HG03280 (cell line): ENCODE results near the gene CCDC91.
"Not testable (repeated sequence)": the region's sequence is repeated elsewhere in the genome, so short reads cannot be mapped to it uniquely, and the experiment has no call there.

Source experiments
- ATAC-seq: cut with Tn5 transposase; IDR thresholded peaks from one replicate; pipeline ENCODE4 v1.9.1; 2021; ENCODE audit warnings: mild to moderate bottlenecking, moderate library complexity; ENCODE audit not compliant: unreplicated experiment

The CCDC91 gene

DNA sequence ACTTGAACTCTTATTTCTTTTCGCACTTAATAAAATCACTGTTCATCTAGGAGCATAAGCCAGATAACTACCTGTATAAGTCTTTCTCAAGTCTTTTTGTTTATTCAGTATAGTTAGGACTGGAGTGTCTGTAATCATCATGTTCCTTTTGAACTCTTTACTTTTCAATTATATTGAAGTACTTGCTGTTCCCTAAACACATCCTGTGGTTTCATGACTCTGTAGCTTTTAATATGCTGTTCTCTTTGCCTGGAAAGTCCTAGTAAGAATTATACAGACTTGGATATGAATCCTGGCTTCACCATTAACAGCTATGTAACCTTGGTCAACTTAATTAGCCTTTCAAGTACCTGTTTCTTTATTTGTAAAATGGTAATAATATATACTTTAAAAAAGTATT, 88.2 kb downstream of the CCDC91 start:
- ATAC-seq = no peak

DNA sequence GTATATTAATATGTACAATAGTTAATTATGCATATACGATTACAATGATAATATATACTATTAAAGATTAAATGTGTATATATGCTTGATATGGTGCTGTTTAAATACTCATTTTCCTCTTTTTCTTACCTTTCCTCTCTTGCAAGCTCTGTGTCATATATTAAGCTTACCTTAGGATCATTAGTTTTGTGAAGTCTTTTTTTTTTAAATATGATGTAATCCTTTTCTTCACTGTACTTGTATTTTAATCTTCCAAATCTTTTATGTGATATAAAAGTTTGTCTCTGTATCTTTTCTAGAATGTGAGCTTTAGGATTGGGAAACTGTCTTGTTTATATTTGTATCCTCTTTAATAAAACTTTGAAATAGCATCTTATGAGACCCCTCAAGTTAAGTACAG, 88.7 kb downstream of the CCDC91 start:
- ATAC-seq = no peak

DNA sequence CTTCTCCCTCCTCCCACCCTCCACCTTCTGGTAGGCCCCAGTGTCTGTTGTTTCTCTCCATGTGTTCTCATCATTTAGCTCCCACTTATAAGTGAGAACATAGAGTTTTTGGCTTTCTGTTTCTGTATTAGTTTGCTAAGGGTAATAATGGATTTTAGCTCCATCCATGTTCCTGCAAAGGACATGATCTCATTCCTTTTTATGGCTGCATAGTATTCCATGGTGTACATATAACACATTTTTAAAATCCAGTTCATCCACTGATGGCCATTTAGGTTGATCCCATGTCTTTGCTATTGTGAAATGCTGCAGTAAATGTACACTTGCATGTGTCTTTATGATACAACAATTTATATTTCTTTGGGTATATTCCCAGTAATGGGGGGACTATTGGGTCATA, 96.1 kb downstream of the CCDC91 start:
- no peak for ATAC-seq

DNA sequence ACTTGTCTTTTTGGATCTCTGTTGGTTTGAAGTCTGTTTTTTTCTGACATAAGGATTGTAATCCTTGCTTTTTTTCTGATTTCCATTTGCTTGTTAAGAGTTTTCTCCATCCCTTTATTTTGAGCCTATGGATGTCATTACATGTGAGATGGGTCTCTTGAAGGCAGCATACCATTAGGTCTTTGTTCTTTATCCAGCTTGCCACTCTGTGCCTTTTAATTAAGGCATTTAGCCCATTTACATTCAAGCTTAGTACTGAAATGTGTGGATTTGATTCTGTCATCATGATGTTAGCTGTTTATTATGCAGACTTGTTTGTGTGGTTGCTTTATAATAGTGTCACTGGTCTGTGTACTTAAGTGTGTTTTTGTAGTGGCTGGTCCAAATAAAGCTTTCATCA, 100.0 kb downstream of the CCDC91 start:
- no peak for ATAC-seq

DNA sequence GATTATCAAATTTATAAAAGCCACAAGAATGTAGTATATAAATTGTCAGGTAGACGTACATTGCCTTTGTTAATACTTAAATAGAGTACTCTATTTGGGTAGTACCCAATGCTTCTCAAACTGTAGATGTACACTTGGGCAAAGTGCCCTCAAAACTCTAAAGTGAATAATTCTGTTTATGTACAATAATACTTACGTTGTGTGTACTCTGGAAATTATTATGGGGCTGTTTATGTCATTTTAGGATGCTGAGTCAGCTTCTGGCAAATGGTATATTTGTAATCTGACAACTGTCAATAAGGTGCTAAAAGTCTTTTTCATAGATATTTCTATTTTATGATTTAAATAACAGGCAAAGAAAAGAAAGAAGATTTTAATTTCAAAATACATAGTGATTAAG, 102.4 kb downstream of the CCDC91 start:
- no peak for ATAC-seq

DNA sequence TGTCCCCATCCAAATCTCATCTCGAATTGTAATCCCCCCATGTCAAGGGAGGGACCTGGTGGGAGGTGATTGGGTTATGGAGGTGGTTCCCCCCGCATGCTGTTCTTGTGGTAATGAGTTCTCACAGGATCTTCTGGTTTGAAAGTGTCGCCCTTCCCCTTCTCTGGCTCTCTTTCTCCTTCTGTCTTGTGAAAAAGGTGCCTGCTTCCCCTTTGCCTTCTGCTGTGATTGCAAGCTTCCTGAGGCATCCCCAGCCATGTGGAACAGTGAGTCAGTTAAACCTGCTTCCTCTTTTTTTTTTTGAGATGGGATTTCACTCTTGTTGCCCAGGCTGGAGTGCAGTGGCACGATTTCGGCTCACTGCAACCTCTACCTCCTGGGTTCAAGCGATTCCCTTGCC, 104.0 kb downstream of the CCDC91 start:
- no peak for ATAC-seq

DNA sequence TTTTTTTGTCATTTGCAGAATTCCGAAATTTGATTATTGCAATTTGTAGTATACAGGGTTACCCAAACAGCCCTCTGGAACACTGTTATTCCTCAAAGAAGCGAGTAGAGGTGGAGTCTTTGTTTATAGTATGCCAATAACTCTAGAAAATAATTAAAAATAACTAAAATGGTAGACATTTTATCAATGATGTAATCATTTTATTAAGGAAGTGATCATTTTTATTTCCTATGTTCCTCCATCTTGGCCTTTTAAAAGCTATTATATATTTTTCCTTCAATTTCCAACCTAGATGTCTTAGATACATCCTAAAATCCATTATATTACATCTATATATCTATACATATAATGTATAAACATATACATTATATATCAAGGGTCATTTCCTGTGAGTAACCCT, 106.0 kb downstream of the CCDC91 start:
- no peak for ATAC-seq

DNA sequence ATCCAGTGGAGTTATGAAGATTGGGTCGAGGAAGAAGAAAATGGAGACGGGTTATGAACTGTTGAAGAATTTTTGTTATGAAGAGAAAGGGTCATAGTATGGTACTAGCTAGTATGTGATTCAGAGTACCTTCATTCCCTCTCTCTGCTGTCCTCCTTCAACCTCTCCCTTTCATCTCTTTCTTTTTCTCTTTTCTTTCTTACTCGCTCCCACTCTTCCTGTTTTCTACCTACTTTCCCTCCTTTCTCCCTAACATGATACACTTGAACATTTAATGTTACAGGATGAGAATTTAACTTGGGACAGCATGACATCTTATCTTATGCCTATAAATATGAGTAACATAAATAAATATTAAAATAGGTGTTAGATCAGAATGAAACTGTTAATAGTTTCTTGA, 112.9 kb downstream of the CCDC91 start:
- no peak for ATAC-seq

DNA sequence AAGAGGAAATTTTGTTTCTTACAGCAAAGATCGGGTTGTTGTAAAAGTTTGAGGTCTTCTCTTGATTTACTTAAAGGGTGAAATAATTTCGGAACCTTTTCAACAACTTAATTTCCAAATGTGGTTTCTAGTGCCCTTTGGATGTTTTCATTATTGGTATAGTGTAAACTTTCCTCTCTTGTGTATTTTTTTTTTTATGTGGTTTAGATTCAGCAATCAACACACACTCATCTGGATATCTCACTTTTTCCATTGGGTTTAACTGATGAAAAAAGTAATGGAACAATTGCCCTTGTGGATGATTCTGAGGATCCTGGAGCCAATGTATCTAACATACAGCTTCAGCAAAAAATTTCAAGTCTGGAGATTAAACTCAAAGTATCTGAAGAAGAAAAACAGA, 116.3 kb downstream of the CCDC91 start:
- no peak for ATAC-seq

DNA sequence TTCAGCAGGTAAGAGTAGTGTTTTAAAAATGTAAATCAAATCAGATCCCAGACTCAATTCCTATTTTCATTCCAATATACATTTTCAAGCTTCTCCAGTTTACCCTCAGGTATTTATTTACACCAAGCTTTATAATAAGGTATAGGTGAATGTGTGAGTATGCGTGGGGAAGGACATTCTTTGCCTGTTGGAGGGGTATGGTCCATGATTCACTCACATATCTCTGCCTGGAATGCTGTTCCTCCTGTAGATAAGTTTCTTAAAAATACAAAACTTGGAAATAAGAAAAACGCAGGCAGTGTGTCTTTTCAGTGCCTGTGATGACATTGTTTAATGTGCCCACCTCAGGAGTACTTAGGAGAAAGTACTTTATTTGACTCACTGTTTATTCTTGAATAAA, 118.6 kb downstream of the CCDC91 start:
- no peak for ATAC-seq

DNA sequence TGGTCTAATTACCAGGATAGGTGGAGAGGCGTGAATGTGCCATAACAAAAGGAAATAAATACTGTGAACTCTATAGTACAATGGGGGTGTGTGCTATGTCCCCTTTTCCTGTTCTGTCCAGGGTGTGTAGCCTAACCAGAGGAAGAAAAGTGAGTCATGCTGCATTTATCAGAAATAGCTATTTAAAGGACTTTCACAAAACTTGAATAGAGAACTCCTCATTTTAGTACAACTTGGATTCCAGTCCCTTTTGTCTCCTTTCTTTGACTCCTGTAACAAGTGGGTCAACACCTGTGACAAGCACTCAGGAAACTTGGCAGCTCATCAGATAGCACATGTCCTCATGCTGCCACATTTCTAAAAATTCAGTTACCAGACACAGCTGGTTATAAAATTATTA, 123.4 kb downstream of the CCDC91 start:
- no peak for ATAC-seq

DNA sequence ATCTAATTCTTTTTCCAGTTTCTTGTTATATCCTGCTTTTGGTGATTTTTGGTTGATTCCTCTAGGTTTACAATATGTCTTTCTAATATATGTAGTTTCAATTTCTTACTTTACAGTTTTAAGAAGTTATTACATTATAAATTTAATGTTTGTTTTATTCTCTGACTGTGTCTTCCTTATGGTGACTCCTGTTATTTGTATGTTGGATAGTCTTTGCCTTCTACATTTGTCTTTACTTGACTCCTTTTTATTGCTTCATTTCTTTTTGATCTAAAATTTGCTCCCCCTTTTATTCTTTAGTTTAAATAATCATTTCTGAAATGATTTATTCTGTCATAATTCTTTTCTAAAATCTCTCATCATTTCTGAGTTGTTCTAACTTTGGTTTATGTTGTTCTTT, 125.8 kb downstream of the CCDC91 start:
- no peak for ATAC-seq

DNA sequence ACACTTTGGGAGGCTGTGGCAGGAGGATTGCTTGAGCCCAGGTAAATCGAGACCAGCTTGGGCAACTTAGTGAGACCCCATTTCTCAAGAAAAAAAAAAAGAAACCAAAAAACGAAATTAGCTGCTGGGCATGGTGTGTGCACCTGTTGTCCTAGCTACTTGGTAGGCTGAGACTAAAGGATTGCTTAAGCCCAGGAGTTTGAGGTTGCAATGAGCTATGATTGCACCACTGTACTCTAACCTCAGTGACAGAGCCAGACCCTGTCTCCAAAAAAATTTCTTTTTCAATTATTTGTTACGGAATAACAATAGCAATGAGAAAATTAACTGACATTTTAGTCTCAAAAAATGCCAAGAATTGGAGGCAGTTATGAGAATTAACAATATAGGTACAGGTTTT, 128.0 kb downstream of the CCDC91 start:
- ATAC-seq = no peak

DNA sequence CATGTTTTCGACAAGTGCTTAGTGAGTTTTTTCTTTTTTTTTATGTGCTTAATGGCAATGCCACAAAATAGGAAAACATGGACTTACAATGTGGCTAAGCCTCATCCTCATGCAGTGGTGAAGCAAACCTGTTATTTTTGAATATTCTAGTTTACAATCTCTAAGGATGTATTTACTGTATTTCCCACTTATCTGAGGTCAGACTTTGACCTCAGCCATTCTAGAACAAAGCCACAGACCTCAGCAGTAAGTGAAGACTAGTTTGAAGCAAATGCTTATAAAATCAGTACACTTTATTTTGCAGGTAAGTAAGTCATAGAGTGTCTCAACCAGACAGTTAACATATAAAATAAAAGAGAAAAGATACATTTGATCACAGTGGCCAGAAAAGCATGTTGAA, 130.1 kb downstream of the CCDC91 start:
- no peak for ATAC-seq

DNA sequence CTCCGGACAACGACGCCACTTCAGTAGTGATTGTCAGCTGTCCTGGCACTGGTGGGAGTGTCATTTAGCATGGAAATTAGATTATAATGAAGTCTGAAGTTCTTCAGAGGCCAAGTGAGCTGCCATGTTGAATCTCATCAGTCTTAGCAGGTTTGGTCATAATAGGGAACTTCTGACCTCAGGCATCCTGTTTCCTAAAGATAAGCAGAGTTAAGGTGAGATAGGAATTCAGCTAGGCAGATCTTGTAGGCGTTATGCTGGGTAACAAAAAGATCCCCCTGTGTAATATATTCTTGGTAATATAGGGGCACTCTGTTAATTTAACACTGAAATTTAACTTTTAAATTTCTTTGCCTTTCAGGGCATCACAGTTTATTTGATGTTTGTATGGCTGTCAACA, 137.5 kb downstream of the CCDC91 start:
- ATAC-seq = no peak

DNA sequence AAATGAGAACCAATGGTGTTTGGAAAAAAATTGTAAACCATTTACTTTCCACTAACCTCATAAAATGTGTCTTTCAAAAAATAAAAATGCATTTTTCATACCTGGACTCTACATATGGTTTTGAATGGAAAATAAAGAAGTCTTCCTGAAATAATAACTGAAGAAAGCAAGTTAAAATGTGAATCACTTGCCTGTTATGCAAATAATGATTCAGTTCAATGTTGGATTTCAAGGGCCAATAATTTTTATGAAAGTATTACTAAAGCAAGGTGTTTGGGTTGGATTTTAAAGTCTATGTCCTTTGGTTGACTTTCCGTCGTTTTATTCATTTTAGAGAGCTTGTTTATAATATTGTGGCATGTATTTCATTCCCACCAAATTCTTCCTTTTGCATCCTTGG, 138.7 kb downstream of the CCDC91 start:
- ATAC-seq = no peak

DNA sequence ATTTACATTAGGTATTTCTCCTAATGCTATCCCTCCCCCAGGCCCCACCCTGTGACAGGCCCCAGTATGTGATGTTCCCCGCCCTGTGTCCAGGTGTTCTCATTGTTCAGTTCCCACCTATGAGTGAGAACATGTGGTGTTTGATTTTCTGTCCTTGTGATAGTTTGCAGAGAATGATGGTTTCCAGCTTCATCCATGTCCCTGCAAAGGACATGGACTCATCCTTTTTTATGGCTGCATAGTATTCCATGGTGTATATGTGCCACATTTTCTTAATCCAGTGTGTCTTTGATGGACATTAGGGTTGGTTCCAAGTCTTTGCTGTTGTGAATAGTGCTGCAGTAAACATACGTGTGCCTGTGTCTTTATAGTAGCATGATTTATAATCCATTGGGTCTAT, 139.5 kb downstream of the CCDC91 start:
- ATAC-seq = not testable (repeated sequence)

DNA sequence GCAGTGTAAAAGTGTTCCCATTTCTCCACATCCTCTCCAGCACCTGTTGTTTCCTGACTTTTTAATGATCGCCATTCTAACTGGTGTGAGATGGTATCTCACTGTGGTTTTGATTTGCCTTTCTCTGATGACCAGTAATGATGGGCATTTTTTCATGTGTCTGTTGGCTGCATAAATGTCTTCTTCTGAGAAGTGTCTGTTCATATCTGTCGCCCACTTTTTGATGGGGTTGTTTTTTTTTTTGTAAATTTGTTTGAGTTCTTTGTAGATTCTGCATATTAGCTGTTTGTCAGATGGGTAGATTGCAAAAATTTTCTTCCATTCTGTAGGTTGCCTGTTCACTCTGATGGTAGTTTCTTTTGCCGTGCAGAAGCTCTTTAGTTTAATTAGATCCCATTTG, 140.0 kb downstream of the CCDC91 start:
- ATAC-seq = not testable (repeated sequence)

DNA sequence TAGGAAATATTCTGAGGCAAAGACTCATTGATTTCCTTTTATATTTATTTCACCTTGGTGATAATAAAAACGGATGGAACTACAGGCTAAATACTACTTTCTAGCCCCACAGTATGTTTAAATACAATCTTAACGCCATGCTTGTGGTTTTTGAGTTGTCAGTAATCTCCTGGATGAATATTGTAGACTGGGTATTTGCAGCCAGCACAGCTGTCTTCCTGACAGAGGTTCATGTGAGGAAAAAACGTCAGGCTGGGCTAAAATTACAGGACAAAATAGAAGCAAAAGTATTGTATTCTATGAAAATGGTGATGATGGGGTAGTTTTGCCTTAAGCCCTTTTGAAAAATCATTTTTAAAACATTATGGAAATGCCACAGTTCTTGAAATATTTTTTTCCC, 140.9 kb downstream of the CCDC91 start:
- no peak for ATAC-seq

DNA sequence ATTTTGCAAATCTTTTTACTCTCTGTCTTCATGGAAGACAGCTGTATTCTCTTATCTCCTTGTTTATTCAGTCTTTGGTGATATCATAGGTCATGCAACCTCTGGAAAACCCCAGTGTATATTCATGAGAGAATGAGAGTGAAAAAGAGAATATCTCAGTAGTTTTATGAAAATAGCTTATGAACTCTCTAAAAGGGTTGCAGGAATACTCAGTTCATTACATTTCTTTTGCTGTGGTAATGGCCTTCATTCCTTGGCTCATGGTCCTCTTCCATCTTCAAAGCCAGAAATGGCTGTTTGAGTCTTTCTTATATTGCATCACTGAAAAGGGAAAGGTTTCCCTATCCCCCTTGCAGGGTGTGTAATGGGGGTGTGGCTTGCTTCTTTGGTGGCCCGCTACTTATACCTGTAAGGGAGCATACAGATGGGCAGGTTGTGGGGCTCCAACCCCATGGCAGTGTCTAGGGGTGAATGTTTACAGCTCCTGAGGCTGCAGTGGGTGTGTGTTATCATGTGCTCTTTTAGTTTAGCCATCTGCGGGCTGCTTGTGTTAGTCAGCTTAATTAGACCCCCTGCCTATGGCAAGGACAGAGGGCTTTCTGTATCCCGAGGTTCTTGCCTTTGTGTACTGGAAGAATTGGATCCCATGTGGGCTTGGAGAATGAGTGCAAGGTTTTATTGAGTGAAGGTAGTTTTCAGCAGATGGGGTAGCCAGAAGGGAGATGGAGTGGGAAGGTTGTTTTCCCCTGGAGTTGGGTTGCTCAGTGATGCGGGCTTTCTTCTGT, 150.2 kb downstream of the CCDC91 start:
- no peak for ATAC-seq

DNA sequence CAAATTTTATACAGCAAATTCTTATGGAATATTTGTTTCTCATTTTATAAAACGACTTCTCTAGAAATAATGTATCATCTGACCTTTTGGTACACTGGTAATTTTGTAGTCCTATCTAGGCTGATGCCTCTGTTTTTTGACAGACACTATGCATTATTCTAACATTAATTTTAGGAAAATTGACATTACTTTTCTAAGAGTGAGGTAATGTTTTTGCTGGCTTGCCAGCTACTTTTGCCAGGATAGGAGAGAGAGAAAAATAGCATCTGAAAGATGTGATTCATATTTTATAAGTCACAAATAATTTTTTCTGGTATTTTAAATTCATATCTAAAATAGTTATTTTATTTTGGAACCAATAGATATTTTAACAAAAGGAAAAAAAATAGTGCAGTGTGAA, 153.5 kb downstream of the CCDC91 start:
- ATAC-seq = no peak

DNA sequence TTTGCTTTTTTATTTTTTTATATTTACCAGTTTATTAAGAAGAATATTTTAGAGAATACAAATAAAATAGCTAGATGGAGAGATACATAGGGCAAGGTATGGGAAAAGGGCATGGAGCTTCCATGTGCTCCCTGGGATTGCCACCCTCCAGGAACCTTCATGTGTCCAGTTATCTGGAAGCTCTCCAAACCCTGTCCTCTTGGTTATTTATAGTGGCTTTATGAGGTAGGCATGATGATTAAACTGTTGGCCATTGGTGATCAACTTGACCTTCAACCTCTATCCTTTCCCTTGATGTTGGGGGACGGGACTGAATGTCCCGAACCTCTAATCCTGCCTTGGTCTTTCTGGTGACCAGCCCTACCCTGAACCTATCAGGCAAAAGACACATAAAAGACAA, 156.3 kb downstream of the CCDC91 start:
- no peak for ATAC-seq

DNA sequence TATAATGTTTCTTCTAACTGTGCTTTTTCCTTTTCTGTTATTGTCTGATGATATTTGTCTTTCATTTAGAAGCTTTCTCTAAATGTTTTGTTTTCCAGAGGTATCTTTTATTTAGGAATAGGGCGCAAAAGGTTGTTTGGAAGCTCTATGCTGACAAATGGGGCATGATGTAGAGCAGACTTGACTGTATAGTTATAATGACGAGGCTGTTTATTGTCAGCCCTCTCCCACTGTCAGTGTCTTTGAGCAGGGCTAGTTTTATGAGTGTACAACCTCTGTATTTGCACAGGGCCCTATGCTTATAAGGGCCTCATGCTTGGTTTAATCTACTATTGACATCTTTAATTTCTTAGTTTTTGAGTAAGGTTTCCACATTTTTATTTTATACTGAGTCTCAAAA, 158.9 kb downstream of the CCDC91 start:
- no peak for ATAC-seq
